Right lobe of liver (tissue), 6 donors: ENCODE measurements around the gene CIC. TPM values are rescaled to one million over a fixed set of nuclear protein-coding genes. Genes with fewer than 3 reads are reported as not detected.

Source experiments
- ATAC-seq, 4 donors: fragments of 200-7000 bp; cut with Tn5 transposase; one replicate each; pipeline ENCODE4 v1.9.1; 2020; ENCODE audit warnings: mild to moderate bottlenecking in 4 of 4, moderate library complexity in 4 of 4
- DNase-seq, 3 donors: peaks; one replicate each; pipeline ENCODE4 v3.0.0-alpha.2; 2020
- H3K27ac ChIP-seq, 3 donors: fragments of 200-600 bp; one replicate each; pipeline ENCODE4 v1.8.0; 2022
- H3K27me3 ChIP-seq, 2 donors: fragments of 200-600 bp; one replicate each; pipeline ENCODE4 v1.8.0; 2022
- H3K36me3 ChIP-seq, 4 donors: fragments of 200-600 bp; sonication (generic) in 1 of 4; one replicate each; pipeline versions ENCODE4 v1.5.1 to v1.8.0; 2017 to 2022; ENCODE audit warnings: control low read depth in 1 of 4
- H3K4me1 ChIP-seq, 4 donors: fragments of 200-600 bp; sonication (generic) in 1 of 4; one replicate each; pipeline versions ENCODE4 v1.5.1 to v1.8.0; 2017 to 2022; ENCODE audit warnings: control low read depth in 1 of 4
- H3K4me3 ChIP-seq, 3 donors: fragments of 200-600 bp; one replicate each; pipeline ENCODE4 v1.8.0; 2022
- H3K9me3 ChIP-seq, 4 donors: fragments of 200-600 bp; sonication (generic) in 1 of 4; one replicate each; pipeline versions ENCODE4 v1.5.1 to v1.8.0; 2017 to 2022; ENCODE audit warnings: control low read depth in 1 of 4
- CTCF ChIP-seq, 4 donors: fragments of 200-600 bp in 3 of 4; fragments of 450-650 bp in 1 of 4; IDR thresholded peaks; one replicate each; pipeline versions ENCODE4 v1.5.1 to v1.8.0; 2016 to 2022; ENCODE audit warnings: antibody characterized with exemption in 4 of 4, mild to moderate bottlenecking in 2 of 4
- POLR2A ChIP-seq: fragments of 450-650 bp; IDR thresholded peaks from one replicate; pipeline ENCODE4 v1.6.1; 2017; ENCODE audit warnings: antibody characterized with exemption, mild to moderate bottlenecking
- WGBS: methylation state at CpG from one replicate; pipeline ENCODE4 v1.1.6; 2018; ENCODE audit warnings: low coverage, low lambda C conversion rate; ENCODE audit not compliant: insufficient coverage; ENCODE audit errors: missing lambda C conversion rate; 5-methylcytosine and 5-hydroxymethylcytosine counted together
- intact Hi-C, 2 donors: fragments of 100-400 bp; cut with DNase I; formaldehyde crosslinking; loops; one replicate each; pipeline versions ENCODE4 v1.11.2 to v1.14.1; 2022
- total RNA-seq, 6 experiments: library from RNA; depleted of rRNA in 2 of 6; stranded (reverse); fragments of >200 nt in 2 of 6; fragmentation: NEBNext Ultra II Directional in 3 of 6; extraction: Animal tissue kit (Norgen Biotek cat#: 25700) in 3 of 6; gene quantifications; one replicate each; pipeline versions ENCODE4 v1.1.0 to v1.2.4, GENCODE V29; 2016 to 2023
- donor health status: DM: no; HTN: yes; CAD: no.
- donor health status: DM: no; HTN: no; CAD: no.
- donor health status: DM: no; HTN: no; CAD: no.
- donor health status: DM: no; HTN: yes; CAD: no.
- donor health status: DM: no; HTN: yes; CAD: no.

CIC gene
- total RNA-seq, 6 experiments from 2014 or later: 19.9 to 53.6 (median 35.2) TPM

GRCh38 chr19:42250666-42251531, 18.2 kb upstream of the CIC start:
- WGBS: 13% methylated on average over 7 of the region's 19 CpGs
- Histone ChIP-seq H3K4me1 (peaks cover 0 to 29% (median 8%) of the 10 kb centered on the region in 4 donors), H3K9me3 (no peaks in the 10 kb centered on the region), H3K27ac (peak overlapping the region in 2 of 3 donors; percentile 24 to 47), H3K4me3 (no peak overlapping the region), H3K27me3 (no peaks in the 10 kb centered on the region), H3K36me3 (peaks cover 0 to 16% (median 5%) of the 10 kb centered on the region in 4 donors)
- DNase-seq (peak in 1 of 3 donors; percentile 39), ATAC-seq (no peak)
- TF ChIP-seq CTCF (IDR thresholded peaks at IDR 0.05): no peak
- no peak for TF ChIP-seq POLR2A
- intact Hi-C loops: loop anchor here in 1 of 2 donors (5.0 kb wide), 1 partner anchor 36 kb away; no protein-coding TSS in a partner anchor

- ATAC-seq (no peak), DNase-seq (no peak)
- TF ChIP-seq CTCF (IDR thresholded peaks at IDR 0.05) (no peak), POLR2A (no peak)
- H3K27me3 ChIP-seq: no peaks in the 10 kb centered on the region
- 60% methylated on average over 2 of the region's 4 CpGs for WGBS
- peaks cover 0 to 16% (median 5%) of the 10 kb centered on the region in 4 donors for H3K36me3 ChIP-seq
- intact Hi-C loops: loop anchor here in 1 of 2 donors (5.0 kb wide), 1 partner anchor 36 kb away; no protein-coding TSS in a partner anchor
- peak overlapping the region in 2 of 3 donors; percentile 97 to 99 for H3K27ac ChIP-seq
- no peak overlapping the region for H3K4me3 ChIP-seq
- H3K9me3 ChIP-seq: no peaks in the 10 kb centered on the region
- H3K4me1 ChIP-seq: peaks cover 0 to 26% (median 5%) of the 10 kb centered on the region in 4 donors
These were observed 17.3 kb upstream of the CIC start for GRCh38 chr19:42251572-42252358.

GRCh38 chr19:42252365-42253244, 16.4 kb upstream of the CIC start:
- intact Hi-C loops: loop anchor here in 1 of 2 donors (5.0 kb wide), 1 partner anchor 35 kb away; no protein-coding TSS in a partner anchor
- H3K36me3 ChIP-seq: peaks cover 0 to 16% (median 5%) of the 10 kb centered on the region in 4 donors
- WGBS: 9% methylated on average over 26 of the region's 27 CpGs
- DNase-seq (peak in 2 of 3 donors; percentile 30 to 56), ATAC-seq (no peak)
- peak overlapping the region; percentile 86 to 99 (median 98) for H3K4me3 ChIP-seq
- H3K9me3 ChIP-seq: no peaks in the 10 kb centered on the region
- H3K4me1 ChIP-seq: peaks cover 0 to 26% (median 5%) of the 10 kb centered on the region in 4 donors
- no peaks in the 10 kb centered on the region for H3K27me3 ChIP-seq
- peak overlapping the region; percentile 97 to 99 (median 99) for H3K27ac ChIP-seq
- TF ChIP-seq POLR2A: no peak
- TF ChIP-seq CTCF (IDR thresholded peaks at IDR 0.05): no peak
